Left lung (tissue), 10 donors: ENCODE results near the gene IGF1R. TPM values are rescaled to one million over a fixed set of nuclear protein-coding genes. Genes with fewer than 3 reads are reported as not detected.

Experiments
- ATAC-seq: fragments of 200-7000 bp; cut with Tn5 transposase; one replicate; pipeline ENCODE4 v1.9.1; 2020; ENCODE audit warnings: moderate library complexity
- DNase-seq, 4 donors: peaks; one replicate each; pipeline ENCODE4 v3.0.0-alpha.2; 2013 to 2020
- H3K27ac ChIP-seq, 2 donors: fragments of 200-600 bp; sonication (generic) in 1 of 2; one replicate each; pipeline versions ENCODE4 v1.5.0 to v1.8.0; 2020 to 2021
- H3K27me3 ChIP-seq, 2 donors: fragments of 200-600 bp; sonication (generic) in 1 of 2; one replicate each; pipeline versions ENCODE4 v1.5.0 to v1.8.0; 2020 to 2021
- H3K36me3 ChIP-seq, 2 donors: fragments of 200-600 bp; sonication (generic) in 1 of 2; one replicate each; pipeline versions ENCODE4 v1.5.0 to v1.8.0; 2020 to 2021
- H3K4me1 ChIP-seq, 2 donors: fragments of 200-600 bp; one replicate each; pipeline ENCODE4 v1.8.0; 2021
- H3K4me3 ChIP-seq, 2 donors: fragments of 200-600 bp; sonication (generic) in 1 of 2; one replicate each; pipeline versions ENCODE4 v1.5.0 to v1.8.0; 2020 to 2021; ENCODE audit warnings: mild to moderate bottlenecking in 1 of 2
- H3K9me3 ChIP-seq, 2 donors: fragments of 200-600 bp; sonication (generic) in 1 of 2; one replicate each; pipeline versions ENCODE4 v1.5.0 to v1.8.0; 2020 to 2021
- intact Hi-C, 2 donors: fragments of 100-400 bp; cut with DNase I; formaldehyde crosslinking; loops; one replicate each; pipeline versions ENCODE4 v1.11.2 to v1.14.2; 2022
- polyA plus RNA-seq, 6 donors: library from polyadenylated mRNA; unstranded; fragments of 120-200 nt; gene quantifications; one replicate each; pipeline ENCODE4 v1.2.1, GENCODE V29; 2013; ENCODE audit not compliant: insufficient read length in 6 of 6
- total RNA-seq, 2 donors: library from RNA; stranded (reverse); fragmentation: NEBNext Ultra II Directional; extraction: Animal tissue kit (Norgen Biotek cat#: 25700); gene quantifications; one replicate each; pipeline ENCODE4 v1.2.1, GENCODE V29; 2021
- TF ChIP-seq, protein P1 (sequence below), 2 donors: fragments of 200-600 bp; sonication (generic) in 1 of 2; IDR thresholded peaks; one replicate each; pipeline versions ENCODE4 v1.5.0 to v1.8.0; 2021; ENCODE audit warnings: antibody characterized with exemption in 2 of 2
- donor health status: DM: no; HTN: yes; CAD: no.
- donor health status: DM: no; HTN: no; CAD: no.

The IGF1R gene
- total and polyA plus RNA-seq, 8 donors: 32.0 to 41.0 (median 37.0) TPM

DNA sequence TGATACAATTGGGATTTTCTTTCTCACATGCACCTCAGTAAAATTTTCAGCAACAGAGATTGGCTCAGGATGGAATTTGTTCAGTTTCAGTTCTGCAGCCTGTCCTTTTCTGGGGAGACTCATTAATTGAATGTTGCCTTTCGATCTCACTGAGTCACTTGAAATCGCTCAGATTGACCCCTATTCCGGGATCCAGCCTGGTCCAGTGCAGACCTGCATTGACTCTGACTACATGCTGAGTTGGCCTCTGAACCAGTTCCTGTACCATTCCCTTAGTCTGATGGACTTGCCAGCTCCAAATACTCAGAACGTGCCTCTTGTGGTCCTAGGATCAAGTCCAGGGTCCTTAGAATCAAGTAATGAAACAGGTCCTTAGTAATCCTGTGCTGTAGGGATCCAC, 9.4 kb downstream of the IGF1R start:
- DNase-seq (no peak), ATAC-seq (no peak)
- peaks cover 6 to 40% of the 10 kb centered on the region in 2 donors for H3K4me1 ChIP-seq
- no peak overlapping the region for H3K27ac ChIP-seq
- H3K4me3 ChIP-seq: no peak overlapping the region
- H3K36me3 ChIP-seq: no peaks in the 10 kb centered on the region
- TF ChIP-seq, protein P1, sequence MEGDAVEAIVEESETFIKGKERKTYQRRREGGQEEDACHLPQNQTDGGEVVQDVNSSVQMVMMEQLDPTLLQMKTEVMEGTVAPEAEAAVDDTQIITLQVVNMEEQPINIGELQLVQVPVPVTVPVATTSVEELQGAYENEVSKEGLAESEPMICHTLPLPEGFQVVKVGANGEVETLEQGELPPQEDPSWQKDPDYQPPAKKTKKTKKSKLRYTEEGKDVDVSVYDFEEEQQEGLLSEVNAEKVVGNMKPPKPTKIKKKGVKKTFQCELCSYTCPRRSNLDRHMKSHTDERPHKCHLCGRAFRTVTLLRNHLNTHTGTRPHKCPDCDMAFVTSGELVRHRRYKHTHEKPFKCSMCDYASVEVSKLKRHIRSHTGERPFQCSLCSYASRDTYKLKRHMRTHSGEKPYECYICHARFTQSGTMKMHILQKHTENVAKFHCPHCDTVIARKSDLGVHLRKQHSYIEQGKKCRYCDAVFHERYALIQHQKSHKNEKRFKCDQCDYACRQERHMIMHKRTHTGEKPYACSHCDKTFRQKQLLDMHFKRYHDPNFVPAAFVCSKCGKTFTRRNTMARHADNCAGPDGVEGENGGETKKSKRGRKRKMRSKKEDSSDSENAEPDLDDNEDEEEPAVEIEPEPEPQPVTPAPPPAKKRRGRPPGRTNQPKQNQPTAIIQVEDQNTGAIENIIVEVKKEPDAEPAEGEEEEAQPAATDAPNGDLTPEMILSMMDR (IDR thresholded peaks at IDR 0.05): no peak
- no peaks in the 10 kb centered on the region for H3K9me3 ChIP-seq
- H3K27me3 ChIP-seq: no peaks in the 10 kb centered on the region
- intact Hi-C loops: no loop called here

GRCh38 chr15:98658831-98659699, 10.7 kb downstream of the IGF1R start:
- Histone ChIP-seq H3K36me3 (no peaks in the 10 kb centered on the region), H3K27me3 (no peaks in the 10 kb centered on the region), H3K4me3 (no peak overlapping the region), H3K9me3 (no peaks in the 10 kb centered on the region), H3K4me1 (peaks cover under 1 to 41% of the 10 kb centered on the region in 2 donors), H3K27ac (no peak overlapping the region)
- DNase-seq (peak in 2 of 4 donors; percentile 24 to 59), ATAC-seq (peak; percentile 95)
- intact Hi-C loops: no loop called here
- TF ChIP-seq, protein P1 (IDR thresholded peaks at IDR 0.05): peak; percentile 67 to 70

DNA sequence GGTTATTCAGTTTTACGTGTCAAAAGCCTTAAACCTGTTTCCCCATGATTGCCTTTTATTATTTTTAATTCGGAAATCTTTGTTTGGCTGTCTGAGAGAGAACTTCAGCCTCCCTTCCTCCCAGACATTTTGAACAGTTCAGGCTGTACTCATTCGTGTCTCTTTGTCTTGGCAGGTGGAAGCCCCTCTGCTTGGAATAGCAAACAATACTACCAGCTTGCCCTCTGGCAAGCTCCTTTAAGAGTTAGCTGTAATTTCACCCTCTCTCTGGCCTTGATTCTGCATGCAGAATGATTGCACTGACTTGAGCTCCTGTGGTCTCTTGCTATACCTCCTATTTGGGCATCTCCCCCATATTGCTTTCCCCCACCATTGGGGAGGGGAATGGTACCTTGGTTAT, 11.7 kb downstream of the IGF1R start:
- intact Hi-C loops: loop anchor here in 1 of 2 donors (10.0 kb wide), 2 partner anchors 135 to 415 kb away; no protein-coding TSS in a partner anchor
- H3K27ac ChIP-seq: no peak overlapping the region
- TF ChIP-seq, protein P1 (IDR thresholded peaks at IDR 0.05): no peak
- H3K4me3 ChIP-seq: no peak overlapping the region
- DNase-seq: no peak
- no peaks in the 10 kb centered on the region for H3K27me3 ChIP-seq
- no peaks in the 10 kb centered on the region for H3K36me3 ChIP-seq
- H3K9me3 ChIP-seq: no peaks in the 10 kb centered on the region
- H3K4me1 ChIP-seq: peaks cover 0 to 32% of the 10 kb centered on the region in 2 donors
- ATAC-seq: no peak

GRCh38 chr15:98663045-98663444, 14.7 kb downstream of the IGF1R start:
- no peak for DNase-seq
- no peak overlapping the region for H3K27ac ChIP-seq
- intact Hi-C loops: loop anchor here in 1 of 2 donors (10.0 kb wide), 2 partner anchors 138 to 412 kb away; no protein-coding TSS in a partner anchor

DNA sequence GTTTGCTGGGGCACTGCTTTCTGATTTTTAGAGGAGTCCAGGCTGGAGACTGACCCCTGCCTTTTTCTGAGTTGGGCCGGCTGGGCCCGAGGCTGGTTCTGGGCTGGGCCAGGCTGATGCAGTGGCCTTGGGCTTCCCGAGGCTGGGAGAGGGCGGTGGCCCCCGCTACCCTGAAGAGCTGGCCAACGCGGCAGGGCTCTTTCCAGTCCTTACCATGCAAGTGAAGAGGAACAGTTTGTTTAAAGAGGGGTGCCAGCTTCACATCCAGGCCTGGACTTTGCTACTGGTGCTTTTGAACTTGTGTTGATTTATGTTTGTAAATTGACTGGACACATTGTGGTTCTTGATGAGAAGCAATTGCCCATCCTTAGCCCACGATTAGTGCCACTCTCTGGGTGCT, 15.3 kb downstream of the IGF1R start:
- DNase-seq: peak in 1 of 4 donors; percentile 72
- H3K27ac ChIP-seq: peak overlapping the region in 1 of 2 donors; percentile 16
- peaks cover 0 to 29% of the 10 kb centered on the region in 2 donors for H3K4me1 ChIP-seq
- H3K4me3 ChIP-seq: no peak overlapping the region
- no peaks in the 10 kb centered on the region for H3K27me3 ChIP-seq
- intact Hi-C loops: loop anchor here in 1 of 2 donors (10.0 kb wide), 2 partner anchors 139 to 411 kb away; no protein-coding TSS in a partner anchor
- no peaks in the 10 kb centered on the region for H3K36me3 ChIP-seq
- TF ChIP-seq, protein P1 (IDR thresholded peaks at IDR 0.05): no peak
- no peaks in the 10 kb centered on the region for H3K9me3 ChIP-seq
- ATAC-seq: no peak

More at GRCh38 chr15:98663045-98663444, 14.7 kb downstream of the IGF1R start:
- Histone ChIP-seq H3K27me3 (no peaks in the 10 kb centered on the region), H3K4me1 (peaks cover 0 to 26% of the 10 kb centered on the region in 2 donors), H3K9me3 (no peaks in the 10 kb centered on the region), H3K36me3 (no peaks in the 10 kb centered on the region), H3K4me3 (no peak overlapping the region)
- TF ChIP-seq, protein P1 (IDR thresholded peaks at IDR 0.05): no peak
- no peak for ATAC-seq
